Activated CD4-positive, alpha-beta T cell treated with anti-CD3 and anti-CD28 coated beads for 4 hours (primary cell): ENCODE data around the gene TMEM117.
"Not testable (repeated sequence)": the region's sequence is repeated elsewhere in the genome, so short reads cannot be mapped to it uniquely, and the experiment has no call there.

ENCODE experiments used
- DNase-seq, 2 donors: peaks; one replicate each; pipeline ENCODE4 v3.0.0-alpha.2; 2020

The TMEM117 gene

GRCh38 chr12:43968736-43969135 is 132.9 kb downstream of the TMEM117 start:
- no peak for DNase-seq

DNA sequence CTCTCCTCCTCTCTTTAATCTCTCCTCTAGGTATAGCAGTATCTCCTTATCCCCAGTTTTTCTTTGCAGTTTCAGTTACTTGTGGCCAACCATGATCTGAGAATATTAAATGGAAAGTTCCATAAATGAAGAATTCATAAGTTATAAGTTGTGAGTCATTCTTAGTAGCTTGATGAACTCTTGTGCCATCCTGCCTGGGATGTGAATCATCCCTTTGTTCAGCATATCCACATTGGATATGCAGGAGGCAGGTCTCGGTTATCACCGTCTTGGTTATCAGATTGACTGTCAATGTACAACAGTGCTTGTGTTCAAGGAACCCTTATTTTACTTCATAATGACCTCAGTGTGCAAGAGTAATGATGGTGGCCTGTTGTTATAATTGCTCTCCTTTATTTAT is 134.0 kb downstream of the TMEM117 start:
- no peak for DNase-seq

DNA sequence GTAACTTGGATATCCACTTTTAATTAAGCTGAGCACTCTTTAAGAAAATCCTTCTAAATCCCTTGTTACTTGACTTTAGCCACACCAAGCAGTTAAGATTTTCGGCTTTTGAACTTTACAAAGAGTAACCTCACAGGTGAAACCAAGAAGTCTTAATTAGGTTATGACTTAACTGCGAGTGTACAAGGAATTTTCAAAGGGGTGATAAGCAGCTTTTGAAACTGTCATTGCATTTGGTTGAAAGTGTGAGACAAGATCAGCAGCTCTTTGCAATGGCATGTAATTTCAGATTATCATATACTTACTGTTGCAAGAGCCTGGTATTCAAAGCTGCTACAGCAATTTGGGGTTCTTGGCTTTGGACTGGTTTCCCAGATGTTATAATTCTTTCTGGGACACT is 137.5 kb downstream of the TMEM117 start:
- DNase-seq, result no peak

GRCh38 chr12:43973993-43974392 is 138.1 kb downstream of the TMEM117 start:
- DNase-seq, result no peak

DNA sequence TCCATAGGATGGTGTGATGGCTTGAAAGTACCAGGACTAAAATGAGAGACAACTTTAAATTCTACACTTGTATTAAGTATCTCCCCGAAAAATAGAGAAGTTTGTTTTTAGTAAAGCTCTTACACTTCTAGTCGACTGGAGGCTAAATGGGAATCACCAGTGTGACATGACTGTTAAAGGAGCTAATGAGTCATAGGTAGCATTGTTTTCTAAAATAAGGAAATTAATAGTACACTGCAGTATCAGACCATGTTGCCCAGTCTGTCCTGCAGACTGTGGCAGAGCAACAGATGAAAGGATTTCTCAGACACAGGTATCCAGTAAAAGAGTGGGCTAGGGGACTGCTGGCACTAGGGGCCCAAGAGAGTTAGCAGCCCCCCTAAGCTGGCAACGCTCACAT is 140.1 kb downstream of the TMEM117 start:
- DNase-seq, result no peak

DNA sequence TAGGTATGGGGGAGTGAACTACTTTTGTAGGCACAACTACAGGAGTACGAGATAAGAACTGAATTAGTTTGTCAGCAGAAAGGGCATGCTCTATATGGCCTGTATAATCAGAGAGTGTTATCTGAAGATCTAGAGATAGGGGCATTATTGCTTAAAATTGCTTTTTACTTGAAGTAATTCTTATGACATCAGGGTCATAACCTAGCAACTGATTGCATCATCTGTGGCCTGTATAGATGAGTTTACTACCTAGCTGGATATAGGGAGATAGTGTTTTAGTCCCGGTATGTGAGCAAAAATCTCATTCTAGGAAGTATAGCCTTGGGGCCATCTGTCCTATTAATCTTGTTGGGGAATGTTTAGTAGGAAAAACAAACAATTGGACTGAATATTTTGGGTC is 142.7 kb downstream of the TMEM117 start:
- DNase-seq, result no peak

GRCh38 chr12:43979450-43979849 is 143.6 kb downstream of the TMEM117 start:
- DNase-seq, result no peak

DNA sequence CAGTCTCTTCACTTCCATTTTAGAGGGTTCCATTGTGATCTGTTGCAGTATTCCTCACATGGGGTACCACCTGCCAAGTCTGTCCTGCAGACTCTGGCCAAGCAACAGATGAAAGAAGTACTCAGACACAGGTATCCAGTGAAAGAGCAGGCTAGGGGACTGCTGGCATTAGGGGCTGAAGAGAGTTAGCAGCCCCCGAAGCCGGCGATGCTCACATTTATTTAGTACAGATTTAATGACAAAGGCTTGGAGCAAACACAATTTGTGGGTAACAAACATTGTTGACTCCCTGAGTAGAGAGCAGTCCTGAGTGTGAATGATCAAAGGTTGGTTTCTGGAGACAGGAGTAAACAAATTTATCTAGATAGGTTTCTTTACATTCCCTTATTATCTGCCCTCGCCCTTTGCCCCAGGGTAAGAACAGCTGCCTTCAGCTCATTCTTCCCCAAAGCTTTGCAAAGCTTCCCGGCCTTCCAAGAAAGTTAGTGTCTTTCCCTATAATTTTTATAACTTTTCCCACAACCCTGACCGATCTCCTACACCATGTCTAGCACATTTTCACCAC is 144.8 kb downstream of the TMEM117 start:
- no peak for DNase-seq

GRCh38 chr12:43981726-43982125 is 145.8 kb downstream of the TMEM117 start:
- DNase-seq, result no peak

- DNase-seq, result no peak
Observed at GRCh38 chr12:43982544-43982943, 146.7 kb downstream of the TMEM117 start.

DNA sequence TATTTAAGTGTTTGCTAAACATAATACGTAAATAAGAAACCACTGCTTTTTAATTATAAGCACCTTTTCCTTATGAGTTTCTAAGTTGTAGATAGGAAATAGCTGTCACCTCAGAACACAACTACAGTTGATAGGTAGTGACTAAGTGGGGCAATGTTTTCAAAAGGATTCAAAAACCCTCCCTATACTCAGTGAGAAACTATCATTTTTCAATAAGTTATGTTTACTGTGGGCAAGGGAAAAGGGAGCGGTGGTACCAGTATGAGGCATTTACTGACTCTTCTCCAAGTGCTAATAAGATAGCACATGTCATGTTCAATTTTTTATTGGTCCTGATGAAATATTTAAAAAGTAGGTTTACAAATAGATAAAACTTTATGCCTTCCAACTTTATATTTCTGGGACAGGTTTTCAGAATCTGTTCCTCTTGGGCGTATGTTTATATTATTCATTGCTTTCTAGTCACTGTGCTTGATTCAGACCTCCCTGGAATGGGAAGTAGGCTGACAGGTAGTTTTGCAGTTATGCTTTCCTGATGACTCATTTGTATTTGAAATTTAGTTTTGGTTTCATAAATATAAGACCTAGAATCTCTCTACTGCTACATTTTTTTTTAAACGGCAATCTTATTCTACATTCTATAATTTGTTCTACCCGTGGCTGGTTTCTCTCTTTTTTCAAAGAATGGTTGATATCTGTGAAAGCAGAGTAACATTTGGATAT is 153.1 kb downstream of the TMEM117 start:
- DNase-seq, result no peak

- DNase-seq, result no peak
Observed at GRCh38 chr12:43992856-43993255, 157.0 kb downstream of the TMEM117 start.

GRCh38 chr12:44000309-44000952 is 164.6 kb downstream of the TMEM117 start:
- peak in 1 of 2 donors; percentile 1 for DNase-seq

GRCh38 chr12:44002607-44003006 is 166.7 kb downstream of the TMEM117 start:
- DNase-seq, result no peak

- DNase-seq, result no peak
Observed at GRCh38 chr12:44003721-44004120, 167.8 kb downstream of the TMEM117 start.

- no peak for DNase-seq
Observed at GRCh38 chr12:44015333-44015941, 179.6 kb downstream of the TMEM117 start.

DNA sequence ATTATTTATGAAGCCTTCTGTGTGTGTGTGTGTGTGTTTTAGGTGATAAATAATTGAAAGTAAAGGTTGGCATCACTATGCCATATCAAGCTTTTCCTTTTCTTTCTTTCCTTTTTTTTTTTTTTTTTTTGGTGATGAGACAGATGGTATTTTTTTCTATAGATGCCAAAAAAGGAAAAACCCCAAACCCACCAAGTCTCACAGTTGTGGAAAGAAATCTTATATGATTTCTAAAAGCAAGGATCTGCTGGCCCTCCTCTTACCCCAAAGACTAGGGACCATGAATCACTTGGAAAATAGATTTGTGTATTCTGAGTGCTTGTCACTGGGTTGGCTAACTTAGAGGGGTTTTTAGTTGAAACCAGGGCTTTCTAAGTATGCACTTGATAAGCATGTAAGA is 181.3 kb downstream of the TMEM117 start:
- no peak for DNase-seq

GRCh38 chr12:44019118-44019517 is 183.2 kb downstream of the TMEM117 start:
- no peak for DNase-seq

DNA sequence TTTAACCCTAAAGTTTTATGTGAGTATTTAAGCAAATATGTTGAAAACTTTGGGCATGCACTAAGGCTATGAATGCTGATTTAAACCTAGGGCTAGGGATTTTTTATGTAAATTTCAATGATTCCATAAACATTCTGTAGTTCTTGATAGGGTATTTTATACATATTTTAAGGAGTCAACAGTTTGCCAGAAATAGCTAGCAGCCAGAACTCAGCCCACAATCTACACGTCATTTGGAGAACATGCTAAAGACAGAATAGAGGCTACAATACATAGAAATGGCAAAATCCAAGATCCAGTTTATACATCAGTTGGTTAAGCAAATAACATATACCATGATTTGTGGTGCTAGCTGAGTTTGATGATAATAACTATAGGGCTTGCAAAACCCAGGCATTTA is 184.7 kb downstream of the TMEM117 start:
- DNase-seq, result no peak

DNA sequence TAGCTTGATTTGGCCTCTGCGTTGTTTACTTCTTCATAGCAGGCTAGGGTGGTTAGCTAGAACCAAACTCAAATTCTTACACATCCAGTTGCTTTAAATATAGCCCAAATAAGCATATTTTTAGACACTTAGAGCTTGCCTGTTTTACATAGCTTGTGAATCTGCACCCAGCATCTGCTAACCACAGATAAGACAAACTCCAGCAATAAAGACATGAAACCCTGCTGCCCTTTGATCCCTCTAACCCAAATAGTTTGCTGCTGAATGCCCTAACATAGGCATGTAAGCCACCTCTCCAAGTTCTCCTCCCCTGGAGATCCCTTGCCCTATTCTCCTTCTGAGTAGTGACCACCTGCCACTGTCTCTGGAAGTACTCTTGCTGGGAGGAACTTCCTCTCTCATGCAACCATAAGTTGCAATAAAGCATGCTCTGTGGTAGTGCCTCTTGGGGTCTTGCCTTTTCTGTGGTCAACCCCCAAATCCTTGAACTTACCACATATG is 185.6 kb downstream of the TMEM117 start:
- no peak for DNase-seq

GRCh38 chr12:44025499-44025898 is 189.6 kb downstream of the TMEM117 start:
- no peak for DNase-seq

GRCh38 chr12:44026046-44026445 is 190.2 kb downstream of the TMEM117 start:
- DNase-seq, result no peak

DNA sequence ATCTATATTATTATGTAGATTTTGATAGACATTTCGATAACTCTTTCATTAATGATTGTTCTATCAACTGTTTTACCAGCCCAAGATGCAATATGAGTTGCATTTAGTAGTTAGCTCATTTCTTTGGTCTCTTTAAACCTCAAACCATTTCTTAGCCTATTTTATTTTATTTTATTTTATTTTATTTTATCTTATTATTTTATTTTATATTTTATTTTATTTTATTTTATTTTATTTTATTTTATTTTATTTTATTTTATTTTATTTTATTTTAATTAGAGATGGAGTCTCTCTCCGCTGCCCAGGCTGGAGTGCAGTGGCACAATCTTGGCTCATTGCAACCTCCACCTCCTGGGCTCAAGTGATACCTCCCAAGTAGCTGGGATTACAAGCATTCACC is 191.0 kb downstream of the TMEM117 start:
- DNase-seq, result not testable (repeated sequence)

- DNase-seq, result no peak
Observed at GRCh38 chr12:44029194-44029593, 193.3 kb downstream of the TMEM117 start.
